Kidney glomerular epithelial cell (primary cell): ENCODE data around the gene KHK.

Source experiments
- DNase-seq: peaks from one replicate; lab custom pipeline; 2025; lab: John Stamatoyannopoulos, UW

KHK gene

GRCh38 chr2:27081984-27082772 lies 4.4 kb upstream of the KHK start:
- no peak for DNase-seq

- no peak for DNase-seq
These were observed 3.7 kb upstream of the KHK start for GRCh38 chr2:27082773-27083409.

GRCh38 chr2:27083410-27084296 lies 2.9 kb upstream of the KHK start:
- no peak for DNase-seq

GRCh38 chr2:27084297-27085061 lies 2.1 kb upstream of the KHK start:
- DNase-seq = no peak

GRCh38 chr2:27085062-27085672 lies 1.4 kb upstream of the KHK start:
- DNase-seq = no peak

GRCh38 chr2:27085673-27086089 lies 891 bp upstream of the KHK start:
- DNase-seq = no peak

GRCh38 chr2:27086090-27086723 lies 365 bp upstream of the KHK start:
- DNase-seq = peak; percentile 65

GRCh38 chr2:27087823-27088410 lies 1.3 kb downstream of the KHK start:
- DNase-seq = no peak

- DNase-seq = no peak
These were observed 2.1 kb downstream of the KHK start for GRCh38 chr2:27088634-27089033.

GRCh38 chr2:27089111-27089954 lies 2.8 kb downstream of the KHK start:
- DNase-seq = no peak

GRCh38 chr2:27091746-27092695 lies 5.4 kb downstream of the KHK start:
- no peak for DNase-seq

- peak; percentile 25 for DNase-seq
These were observed 6.3 kb downstream of the KHK start for GRCh38 chr2:27092696-27093429.

- DNase-seq = no peak
These were observed 7.1 kb downstream of the KHK start for GRCh38 chr2:27093430-27094352.

GRCh38 chr2:27094353-27094984 lies 7.9 kb downstream of the KHK start:
- no peak for DNase-seq

GRCh38 chr2:27095427-27095744 lies 8.8 kb downstream of the KHK start:
- no peak for DNase-seq
